VCaP (cell line): ENCODE results near the gene CTNNBL1.

ENCODE experiments used
- H3K27ac ChIP-seq: fragments of 450-650 bp; 2 replicates; pipeline ENCODE4 v1.5.1; 2017
- TF ChIP-seq, protein P1 (sequence below): fragments of 450-650 bp; conservative IDR thresholded peaks from 2 replicates; pipeline ENCODE4 v1.5.1; 2017; ENCODE audit warnings: mild to moderate bottlenecking, moderate library complexity

CTNNBL1 gene

DNA sequence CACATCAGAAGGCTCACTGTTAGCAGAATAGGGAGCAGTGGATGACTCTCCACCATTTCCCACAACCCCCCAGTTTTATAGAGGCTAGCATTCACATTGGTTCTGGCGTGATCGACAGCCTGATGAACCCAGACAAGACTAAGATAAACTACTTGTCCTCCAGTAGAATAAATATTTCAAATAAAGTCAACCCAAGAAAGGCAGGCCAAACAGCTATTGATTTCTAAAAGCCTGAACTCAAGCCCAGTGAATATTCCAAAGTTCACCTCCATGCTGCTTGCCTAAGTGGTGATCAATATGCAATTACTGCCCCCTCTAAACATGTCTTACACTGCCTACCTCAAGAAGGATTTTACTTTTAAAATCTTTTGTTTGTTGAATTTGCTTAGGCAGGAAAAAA lies 104.5 kb downstream of the CTNNBL1 start:
- no peak overlapping the region; the same call in 1 of the 2 replicates for H3K27ac ChIP-seq
- TF ChIP-seq, protein P1, sequence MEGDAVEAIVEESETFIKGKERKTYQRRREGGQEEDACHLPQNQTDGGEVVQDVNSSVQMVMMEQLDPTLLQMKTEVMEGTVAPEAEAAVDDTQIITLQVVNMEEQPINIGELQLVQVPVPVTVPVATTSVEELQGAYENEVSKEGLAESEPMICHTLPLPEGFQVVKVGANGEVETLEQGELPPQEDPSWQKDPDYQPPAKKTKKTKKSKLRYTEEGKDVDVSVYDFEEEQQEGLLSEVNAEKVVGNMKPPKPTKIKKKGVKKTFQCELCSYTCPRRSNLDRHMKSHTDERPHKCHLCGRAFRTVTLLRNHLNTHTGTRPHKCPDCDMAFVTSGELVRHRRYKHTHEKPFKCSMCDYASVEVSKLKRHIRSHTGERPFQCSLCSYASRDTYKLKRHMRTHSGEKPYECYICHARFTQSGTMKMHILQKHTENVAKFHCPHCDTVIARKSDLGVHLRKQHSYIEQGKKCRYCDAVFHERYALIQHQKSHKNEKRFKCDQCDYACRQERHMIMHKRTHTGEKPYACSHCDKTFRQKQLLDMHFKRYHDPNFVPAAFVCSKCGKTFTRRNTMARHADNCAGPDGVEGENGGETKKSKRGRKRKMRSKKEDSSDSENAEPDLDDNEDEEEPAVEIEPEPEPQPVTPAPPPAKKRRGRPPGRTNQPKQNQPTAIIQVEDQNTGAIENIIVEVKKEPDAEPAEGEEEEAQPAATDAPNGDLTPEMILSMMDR: no peak

DNA sequence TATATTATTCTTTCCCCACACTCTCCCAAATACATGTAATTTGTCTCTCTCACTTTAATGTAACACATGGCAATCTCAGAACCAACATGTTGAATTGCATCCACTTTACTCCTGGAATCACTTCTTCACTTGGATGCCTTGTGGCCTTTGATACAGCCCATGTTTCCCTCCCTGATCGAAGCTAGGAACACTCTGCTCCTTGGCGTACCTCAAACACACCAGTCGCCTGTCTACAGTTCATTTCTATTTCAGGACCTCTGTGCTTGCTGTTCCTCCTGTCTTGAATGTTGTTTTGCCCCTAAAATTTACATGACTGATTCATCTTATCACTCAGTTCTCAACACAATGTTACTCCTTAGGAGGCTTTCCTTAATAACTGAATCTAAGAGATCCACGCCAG lies 106.8 kb downstream of the CTNNBL1 start:
- no peak overlapping the region for H3K27ac ChIP-seq

DNA sequence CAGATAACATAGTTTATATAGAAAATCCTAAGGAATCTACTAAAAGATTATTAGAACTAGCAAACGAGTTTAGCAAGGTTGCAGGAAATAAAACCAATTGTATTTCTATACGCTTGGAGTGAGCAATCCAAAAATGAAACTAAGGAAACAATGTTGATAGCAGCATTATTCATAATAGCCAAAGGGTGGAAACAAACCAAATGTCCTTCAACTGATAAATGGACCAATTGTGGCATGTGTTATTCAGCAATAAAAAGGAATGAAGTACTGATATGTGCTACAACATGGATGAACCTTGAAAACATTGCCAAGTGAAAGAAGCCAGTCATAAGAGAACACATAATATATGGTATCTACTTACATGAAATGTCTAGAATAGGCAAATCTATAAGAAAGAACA lies 108.1 kb downstream of the CTNNBL1 start:
- TF ChIP-seq, protein P1: no peak
- H3K27ac ChIP-seq: no peak overlapping the region

More for the DNA sequence above, 106.8 kb downstream of the CTNNBL1 start:
- TF ChIP-seq, protein P1: no peak

DNA sequence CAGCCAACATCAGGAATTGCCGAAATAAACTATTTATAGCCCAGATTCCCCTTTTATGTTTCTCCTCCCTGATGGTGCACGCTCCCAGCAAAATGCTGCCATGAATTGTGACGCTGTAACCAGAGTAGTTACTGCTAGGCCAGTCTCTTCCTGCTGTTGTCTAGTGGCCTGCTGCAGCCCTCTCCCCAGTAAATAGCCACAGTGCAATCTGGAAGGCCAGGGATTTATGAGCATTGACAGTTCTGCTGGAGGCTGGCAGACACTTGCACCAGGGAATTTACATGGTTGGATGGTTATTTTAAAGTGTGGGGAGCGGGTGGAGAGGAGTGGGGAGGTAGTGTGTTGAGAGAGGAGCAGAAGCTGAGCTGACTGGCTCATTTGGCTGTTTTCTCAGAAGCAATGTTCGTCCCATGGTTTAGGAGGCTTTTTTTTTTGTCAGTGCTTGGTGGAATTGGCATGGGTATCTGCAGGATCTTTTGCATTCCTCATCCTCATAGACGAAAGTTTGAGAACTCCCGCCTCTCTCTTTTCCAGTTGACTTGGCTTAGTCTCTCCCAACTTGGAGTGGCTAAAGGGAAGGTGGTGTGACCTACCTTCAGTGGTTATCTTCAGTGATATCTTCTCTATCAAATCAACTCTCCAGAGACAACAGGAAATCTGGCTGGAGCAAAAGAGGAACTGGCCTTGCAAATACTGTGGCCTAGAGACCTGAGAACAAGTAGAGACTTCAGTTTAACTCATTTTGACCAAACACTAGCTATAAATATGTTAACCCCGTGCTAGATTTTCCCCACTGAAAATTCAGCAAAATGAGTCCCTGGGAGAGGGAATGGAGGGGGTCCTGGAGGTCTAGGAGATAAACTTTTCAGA lies 109.8 kb downstream of the CTNNBL1 start:
- TF ChIP-seq, protein P1: no peak
- peak overlapping the region; percentile 14; the same call in 1 of the 2 replicates for H3K27ac ChIP-seq

DNA sequence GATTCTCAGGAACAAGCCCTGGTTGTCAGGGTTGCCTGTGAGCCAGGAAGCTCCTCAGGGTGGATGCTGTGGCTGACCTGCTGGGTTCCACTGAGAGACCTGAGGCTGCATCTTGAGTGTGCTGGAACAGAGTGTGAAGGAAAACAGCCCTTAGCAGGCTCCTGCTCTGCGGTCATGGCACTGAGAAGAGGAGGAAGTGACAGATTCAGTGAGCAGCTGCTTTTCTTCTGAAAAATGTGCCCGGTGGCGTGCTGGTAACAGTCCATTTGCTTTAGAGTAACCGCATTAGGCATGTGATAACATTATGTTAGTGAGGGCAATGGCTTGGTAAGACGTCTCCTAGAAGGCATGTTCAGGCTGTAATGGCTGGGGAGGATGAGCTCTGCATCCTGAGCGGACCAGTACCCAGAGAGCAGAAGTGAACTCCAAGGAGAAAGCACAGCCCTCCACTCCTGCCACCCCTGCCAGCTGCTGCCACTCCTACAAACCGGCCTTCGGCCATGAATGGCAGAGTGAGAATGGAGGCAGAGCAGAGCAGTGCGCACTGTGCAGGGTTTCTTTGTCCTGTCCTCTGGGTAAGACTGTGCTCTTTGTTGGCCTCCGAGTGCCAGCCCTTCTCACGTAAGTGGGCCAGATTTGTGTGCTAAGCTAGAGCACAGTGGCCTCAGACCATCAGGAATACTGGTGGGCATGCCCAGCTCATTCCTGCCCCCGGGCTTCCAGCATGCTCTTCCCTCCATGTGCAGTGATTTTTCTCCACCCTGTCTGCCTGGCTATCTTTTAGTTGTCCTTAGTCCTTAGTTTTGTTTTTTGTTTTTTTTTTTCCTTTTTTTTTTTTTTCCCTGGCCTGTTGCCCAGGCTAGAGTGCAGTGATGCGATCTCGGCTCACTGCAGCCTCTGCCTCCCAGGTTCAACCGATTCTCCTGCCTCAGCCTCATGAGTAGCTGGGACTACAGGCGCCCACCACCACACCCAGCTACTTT lies 111.0 kb downstream of the CTNNBL1 start:
- H3K27ac ChIP-seq: peak overlapping the region; percentile 14; the same call in 1 of the 2 replicates

DNA sequence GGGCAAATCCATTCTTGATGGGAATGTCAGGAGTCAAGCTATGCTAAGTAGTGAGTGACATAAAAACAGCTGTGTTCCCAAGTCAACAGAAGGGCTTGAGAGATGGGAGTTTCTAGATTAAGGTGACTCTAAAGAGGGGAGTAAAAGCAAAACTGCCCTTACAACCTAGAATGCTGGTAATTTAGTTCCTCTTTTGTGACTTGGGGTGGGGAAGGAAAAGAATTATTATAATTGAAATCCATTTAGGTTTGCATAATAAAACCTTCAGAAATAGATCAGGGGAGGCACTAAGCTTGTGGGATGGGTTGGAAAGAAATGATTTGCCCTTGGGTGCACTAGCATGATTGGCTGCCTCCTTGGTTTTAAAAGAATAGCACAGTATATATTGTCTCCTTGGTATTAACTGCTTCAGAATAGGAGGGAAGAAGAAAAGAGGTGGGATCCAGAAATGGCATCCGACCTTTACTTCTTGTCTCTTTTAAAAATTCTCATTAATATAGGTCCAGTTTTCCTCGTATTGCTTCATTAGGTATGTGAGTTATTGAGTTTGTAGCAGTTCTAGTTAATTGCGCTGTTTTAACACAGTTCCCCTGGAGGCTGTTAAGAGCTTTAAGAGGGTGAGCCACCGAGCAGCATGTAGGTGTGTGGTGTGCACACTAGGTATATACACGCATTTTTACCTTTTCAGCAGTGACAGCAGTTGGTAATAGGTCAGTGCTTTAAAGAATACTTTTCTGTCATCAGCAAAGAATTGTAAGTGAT lies 113.8 kb downstream of the CTNNBL1 start:
- TF ChIP-seq, protein P1: no peak
- H3K27ac ChIP-seq: no peak overlapping the region

More for the DNA sequence above, 111.0 kb downstream of the CTNNBL1 start:
- TF ChIP-seq, protein P1: no peak
